Activated CD4-positive, alpha-beta T cell treated with anti-CD3 and anti-CD28 coated beads, Interleukin-2, amount 50 U/mL, for 1 hour (primary cell): ENCODE results near the gene GPLD1.
"Not testable (repeated sequence)": the region's sequence is repeated elsewhere in the genome, so short reads cannot be mapped to it uniquely, and the experiment has no call there.

Experiments used
- DNase-seq: peaks from one replicate; pipeline ENCODE4 v3.0.0-alpha.2; 2020

The GPLD1 gene

GRCh38 chr6:24408719-24409410 lies 80.5 kb downstream of the GPLD1 start:
- DNase-seq = no peak

GRCh38 chr6:24405262-24405661 lies 84.1 kb downstream of the GPLD1 start:
- no peak for DNase-seq

DNA sequence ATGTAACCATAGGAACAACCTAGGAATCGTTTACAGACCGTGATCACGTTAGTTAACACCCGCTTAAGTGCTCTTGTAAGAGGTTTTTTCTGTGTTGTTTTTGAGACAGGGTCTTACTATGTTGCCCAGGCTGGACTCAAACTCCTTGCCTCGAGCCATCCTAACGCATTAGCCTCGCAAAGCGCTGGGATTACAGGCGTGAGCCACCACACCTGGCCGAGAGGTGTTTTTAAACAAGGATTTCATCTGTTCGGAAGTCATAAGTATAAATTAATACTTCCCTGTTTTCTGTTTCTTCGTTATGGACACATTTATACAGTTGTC lies 85.9 kb downstream of the GPLD1 start:
- no peak for DNase-seq

- DNase-seq = peak; percentile 73
These were observed 86.5 kb downstream of the GPLD1 start, which contains the start of gene MRS2 for GRCh38 chr6:24402697-24403500. Gene MRS2 (plus strand): TSS chr6:24402936. CDS start chr6:24403047, 111 bp downstream.

DNA sequence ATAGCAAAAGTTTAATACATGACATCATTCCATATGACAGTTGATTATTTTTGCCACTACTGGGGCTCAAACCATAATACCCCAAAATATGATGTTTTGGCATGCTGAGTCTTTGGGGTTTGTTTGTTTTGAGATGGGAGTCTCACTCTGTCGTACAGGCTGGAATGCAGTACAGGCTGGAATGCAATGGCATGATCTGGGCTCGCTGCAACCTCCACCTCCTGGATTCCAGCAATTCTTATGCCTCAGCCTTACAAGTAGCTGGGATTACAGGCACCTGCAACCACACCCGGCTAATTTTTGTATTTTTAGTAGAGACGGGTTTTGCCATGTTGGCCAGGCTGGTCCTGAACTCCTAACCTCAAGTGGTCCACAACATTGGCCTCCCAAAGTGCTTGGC lies 87.9 kb downstream of the GPLD1 start:
- no peak for DNase-seq

GRCh38 chr6:24400045-24401039 lies 89.0 kb downstream of the GPLD1 start:
- DNase-seq = not testable (repeated sequence)

GRCh38 chr6:24397631-24398030 lies 91.7 kb downstream of the GPLD1 start:
- DNase-seq = no peak

DNA sequence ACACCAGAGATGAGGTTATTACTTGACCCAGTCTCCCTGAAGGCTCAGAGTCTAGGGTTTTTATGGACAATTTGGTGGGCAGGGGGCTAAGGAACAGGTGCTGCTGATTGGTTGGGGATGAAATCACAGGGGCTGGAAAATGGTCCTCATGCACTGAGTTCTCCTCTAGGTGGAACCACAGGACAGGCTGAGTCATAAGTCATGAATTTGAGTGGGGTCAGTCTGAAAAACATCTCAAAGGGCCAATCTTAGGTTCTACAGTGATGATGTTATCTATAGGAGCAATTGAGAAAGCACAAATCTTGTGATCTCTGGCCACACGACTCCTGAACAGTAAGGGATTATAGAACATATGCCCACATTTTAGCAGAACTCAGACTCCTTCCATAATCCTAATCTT lies 92.6 kb downstream of the GPLD1 start:
- DNase-seq = no peak

DNA sequence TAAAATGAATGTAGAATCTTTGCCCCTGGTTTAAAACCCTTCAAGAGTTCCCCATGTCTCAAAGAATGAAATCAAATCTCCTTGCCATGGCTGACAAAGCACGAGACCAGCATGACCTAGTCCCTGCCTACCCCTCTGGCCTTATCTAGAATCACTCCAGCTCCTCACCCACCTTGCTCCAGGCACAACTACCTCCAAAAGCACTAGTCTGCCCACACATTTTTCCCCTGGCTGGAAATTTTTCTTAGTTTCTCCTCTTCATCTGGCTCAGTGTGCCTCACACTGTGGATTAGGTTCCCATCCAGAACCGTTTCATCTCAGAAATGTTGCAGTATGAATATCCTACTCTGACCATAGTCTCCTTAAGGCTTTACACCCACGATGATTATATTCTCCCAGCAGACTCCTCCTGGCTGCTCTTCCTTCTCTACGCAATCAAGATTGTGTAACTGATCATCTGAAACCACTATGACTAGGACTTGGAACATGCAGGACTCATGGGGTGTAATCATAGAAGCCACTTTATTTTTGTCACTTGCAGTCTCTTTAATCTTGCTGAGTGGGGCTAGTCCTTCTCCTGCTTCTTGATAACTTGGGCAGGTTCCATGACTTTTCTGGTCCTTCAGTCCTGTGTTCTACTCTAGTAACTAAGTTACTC lies 94.5 kb downstream of the GPLD1 start:
- DNase-seq = no peak

GRCh38 chr6:24394061-24394779 lies 95.2 kb downstream of the GPLD1 start:
- DNase-seq = no peak

DNA sequence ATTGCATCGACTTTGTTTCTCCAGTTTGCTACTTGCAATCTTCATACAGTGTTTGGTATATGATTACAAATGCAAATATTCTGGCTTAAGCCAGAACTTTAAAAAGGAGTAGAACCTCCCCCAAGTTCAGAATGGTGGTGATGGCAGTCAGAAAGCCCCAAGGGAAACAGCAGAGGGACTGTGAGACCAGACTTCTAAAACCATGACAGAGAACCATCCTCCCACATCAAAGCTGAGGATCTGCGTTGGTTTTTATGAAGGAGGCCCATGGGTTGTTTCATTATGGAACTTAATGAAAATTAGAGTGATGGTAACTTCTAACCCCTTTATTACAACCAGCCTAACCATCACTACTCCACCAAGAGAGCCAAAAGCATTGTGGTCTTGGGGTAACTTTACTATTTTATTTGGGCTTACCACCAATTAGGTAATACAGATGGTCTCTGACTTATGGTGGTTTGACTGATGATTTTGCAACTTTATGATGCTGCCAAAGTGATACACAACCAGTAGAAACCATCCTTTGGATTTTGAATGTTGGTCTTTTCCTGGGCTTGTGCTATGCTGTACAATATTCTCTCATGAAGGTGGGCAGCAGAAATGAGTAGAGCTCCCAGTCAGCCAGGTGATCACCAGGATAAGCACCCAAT lies 97.5 kb downstream of the GPLD1 start:
- DNase-seq = no peak

GRCh38 chr6:24391208-24391607 lies 98.2 kb downstream of the GPLD1 start:
- DNase-seq = no peak

DNA sequence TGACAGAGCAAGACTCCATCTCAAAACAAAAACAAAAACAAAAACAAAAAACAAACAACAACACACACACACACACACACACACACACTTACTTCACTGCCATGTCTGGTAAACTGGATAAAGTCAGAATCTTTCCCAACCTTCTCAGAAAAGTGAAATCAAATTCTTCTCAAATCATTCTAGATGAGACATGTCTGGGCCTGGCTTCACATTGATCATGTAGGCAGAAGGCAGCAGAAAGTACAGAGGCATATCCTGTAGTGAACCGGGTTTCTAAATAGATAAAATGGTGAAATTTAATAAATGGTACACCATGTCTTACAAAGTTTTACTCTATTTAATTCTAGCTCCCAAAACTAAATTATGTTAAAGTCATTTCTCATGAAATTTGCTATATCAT lies 101.6 kb downstream of the GPLD1 start:
- no peak for DNase-seq

GRCh38 chr6:24385536-24386269 lies 103.7 kb downstream of the GPLD1 start:
- DNase-seq = no peak

- DNase-seq = not testable (repeated sequence)
These were observed 104.8 kb downstream of the GPLD1 start for GRCh38 chr6:24384369-24385130.

GRCh38 chr6:24382891-24383494 lies 106.4 kb downstream of the GPLD1 start:
- DNase-seq = not testable (repeated sequence)

GRCh38 chr6:24382220-24382540 lies 107.2 kb downstream of the GPLD1 start:
- no peak for DNase-seq

DNA sequence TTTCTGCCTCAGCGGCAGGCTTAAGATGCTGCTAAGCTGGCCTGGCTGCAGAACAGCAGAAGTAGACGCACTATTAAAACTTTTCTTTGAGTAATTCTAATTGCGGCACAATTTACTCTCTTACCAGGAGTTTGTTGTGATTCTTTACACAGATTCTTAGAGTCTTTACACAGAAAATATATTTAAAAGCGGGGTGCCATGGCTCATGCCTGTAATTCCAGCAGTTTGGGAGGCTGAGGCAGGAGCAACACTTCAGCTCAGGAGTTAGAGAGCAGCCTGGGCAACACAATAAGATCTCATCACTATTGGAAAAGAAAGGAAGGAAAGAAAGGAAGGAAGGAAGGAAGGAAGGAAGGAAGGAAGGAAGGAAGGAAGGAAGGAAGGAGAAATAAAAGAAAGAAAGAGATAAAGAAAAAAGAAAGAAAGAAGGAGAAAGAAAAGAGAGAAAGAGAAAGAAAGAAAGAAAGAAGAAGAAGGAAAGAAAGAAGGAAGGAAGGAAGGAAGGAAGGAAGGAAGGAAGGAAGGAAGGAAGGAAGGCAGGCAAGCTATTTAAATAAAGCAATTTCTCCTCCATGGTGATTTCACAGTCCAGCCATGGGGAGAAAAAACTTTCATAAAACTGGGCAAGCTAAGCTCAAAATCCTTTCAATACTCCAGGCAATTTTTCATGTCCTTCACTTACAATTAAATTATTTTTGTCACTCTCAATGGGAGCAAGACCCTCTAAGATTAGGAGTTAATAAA lies 107.7 kb downstream of the GPLD1 start:
- DNase-seq = no peak
